Hippocampal formation (tissue), 2 donors: ENCODE data around the gene ARHGEF1.
"Not testable (repeated sequence)": the region's sequence is repeated elsewhere in the genome, so short reads cannot be mapped to it uniquely, and the experiment has no call there.

Experiments used
- DNase-seq, 2 donors: peaks; one replicate each; lab custom pipeline; 2025; lab: John Stamatoyannopoulos, UW

ARHGEF1 gene

GRCh38 chr19:41904118-41904870, 21.3 kb downstream of the ARHGEF1 start:
- DNase-seq = no peak

GRCh38 chr19:41905273-41906002, 22.5 kb downstream of the ARHGEF1 start:
- DNase-seq = no peak

- DNase-seq = no peak
Measured at GRCh38 chr19:41906271-41906670, 23.3 kb downstream of the ARHGEF1 start.

DNA sequence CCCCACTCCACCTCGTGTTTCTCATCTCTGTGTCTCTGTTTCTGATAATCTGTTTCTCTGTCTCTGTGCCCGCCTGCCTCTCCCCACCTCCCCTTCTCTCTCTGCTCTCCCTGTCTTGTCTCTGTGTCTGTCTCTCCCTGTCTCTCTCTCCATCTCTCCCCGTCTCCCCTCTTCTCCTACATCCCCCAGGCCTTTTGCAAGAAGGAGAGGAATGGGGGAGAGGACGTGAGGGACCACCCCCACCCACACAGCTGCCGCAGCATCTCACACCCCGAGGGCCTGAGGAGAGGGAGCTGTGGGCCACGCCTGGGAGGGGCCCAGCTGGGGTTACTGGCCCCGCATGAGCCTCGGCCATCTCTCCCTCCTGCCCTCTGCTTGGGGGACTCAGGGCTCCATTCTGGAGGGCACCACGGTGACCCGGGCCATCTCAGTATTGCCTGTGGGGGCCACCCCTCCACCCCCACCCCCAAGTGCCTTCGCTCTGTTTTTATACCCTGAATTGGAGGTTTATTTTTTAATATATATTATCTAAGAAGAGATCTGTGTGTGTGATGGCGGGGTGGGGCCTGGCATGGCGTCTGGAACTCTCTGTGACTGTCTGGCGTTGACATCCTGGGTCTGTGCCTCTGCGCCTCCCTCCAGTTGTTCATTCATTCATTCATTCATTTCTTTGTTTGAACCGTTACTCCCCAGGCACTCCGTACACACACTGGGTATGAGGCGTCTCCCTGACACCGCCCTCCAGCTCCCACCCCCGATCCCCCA, 24.1 kb downstream of the ARHGEF1 start:
- no peak for DNase-seq

- DNase-seq = no peak
Measured at GRCh38 chr19:41907994-41908615, 25.1 kb downstream of the ARHGEF1 start.

GRCh38 chr19:41908724-41909464, 25.9 kb downstream of the ARHGEF1 start:
- DNase-seq = no peak

DNA sequence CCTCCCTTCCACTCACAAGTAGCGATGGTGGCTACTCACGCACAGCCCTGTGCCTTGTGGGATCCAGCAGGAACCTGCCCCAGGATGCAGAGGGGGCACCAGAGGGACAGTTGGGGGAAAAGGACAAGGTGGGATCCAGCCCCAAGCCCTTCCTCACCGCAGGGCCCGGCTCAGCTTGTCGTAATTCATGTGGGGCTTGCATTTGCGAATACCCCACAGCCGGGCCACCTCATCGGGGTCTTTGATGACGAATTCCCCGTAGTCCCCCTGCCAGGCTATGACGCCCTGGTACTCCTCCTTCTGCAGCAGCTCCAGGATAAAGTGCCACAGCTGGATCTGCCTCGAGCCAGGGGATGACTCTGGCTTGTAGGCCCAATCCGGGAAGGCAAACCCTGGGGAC, 26.7 kb downstream of the ARHGEF1 start:
- no peak for DNase-seq

DNA sequence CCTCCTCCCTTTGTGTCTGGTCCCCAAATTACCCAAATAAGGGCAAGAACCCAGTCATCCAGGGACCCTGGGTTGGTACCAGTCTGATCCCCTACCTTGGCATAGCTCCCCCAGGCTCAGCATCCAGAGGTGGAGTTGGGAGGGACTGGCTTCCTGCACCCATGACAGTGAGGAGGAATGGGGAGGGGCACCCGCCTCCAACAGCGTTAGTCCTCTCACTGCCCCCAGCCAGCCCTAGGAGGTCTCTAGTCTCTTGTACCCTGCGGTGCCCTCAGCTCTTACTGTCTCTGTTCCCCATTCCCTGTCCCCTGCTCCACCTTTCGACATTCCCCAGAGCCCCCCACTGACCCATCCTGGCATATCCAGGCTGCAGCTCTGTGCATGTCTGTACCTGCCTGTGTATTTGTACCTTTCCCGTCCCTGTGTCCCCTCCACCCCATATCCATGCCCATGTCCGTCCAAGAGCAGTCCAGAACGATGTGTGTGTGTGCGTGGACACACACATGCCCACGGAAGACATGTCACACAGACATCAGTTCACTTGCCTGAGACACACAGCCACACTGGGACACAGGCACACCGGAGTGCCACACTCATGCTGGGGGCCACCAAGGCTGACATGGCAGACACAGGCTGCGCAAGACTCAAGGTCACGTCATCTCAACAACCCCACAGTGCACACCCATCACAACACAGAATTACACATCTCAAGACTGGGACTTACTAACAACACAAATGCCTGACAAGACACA, 27.4 kb downstream of the ARHGEF1 start:
- DNase-seq = no peak

- no peak for DNase-seq
Measured at GRCh38 chr19:41910992-41911888, 28.3 kb downstream of the ARHGEF1 start.

GRCh38 chr19:41911889-41912731, 29.1 kb downstream of the ARHGEF1 start:
- DNase-seq = no peak

DNA sequence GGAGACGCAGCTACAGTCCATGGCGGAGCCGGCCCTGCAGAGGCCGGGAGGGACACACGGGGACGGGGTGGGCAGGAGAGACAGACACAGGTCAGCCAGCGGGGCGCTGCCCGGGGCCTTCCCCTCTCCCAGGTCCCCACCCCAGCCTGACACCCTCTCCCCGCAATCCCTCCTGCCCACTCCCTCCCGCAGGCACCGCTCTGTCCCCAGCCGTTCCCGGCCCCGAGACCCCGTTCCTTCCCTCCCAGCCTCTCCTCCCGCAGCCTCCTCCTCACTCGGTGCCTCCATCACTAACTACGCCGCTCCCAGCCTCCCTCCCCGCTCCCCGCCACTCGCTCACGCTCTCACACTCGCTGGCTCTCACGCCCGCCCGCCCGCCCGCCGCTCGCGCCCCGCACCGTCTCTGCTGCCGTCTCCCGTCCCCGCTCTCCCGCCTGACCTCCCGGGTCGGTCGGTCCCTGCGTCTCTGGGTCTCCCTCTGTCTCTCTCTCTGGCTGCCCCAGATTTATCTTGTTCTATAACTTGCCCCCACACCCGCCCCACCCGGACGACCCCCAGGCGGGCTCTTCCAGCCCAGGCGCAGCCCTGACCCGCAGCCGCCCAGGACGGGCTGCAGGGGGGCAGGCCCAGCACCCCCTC, 30.0 kb downstream of the ARHGEF1 start:
- DNase-seq = no peak

DNA sequence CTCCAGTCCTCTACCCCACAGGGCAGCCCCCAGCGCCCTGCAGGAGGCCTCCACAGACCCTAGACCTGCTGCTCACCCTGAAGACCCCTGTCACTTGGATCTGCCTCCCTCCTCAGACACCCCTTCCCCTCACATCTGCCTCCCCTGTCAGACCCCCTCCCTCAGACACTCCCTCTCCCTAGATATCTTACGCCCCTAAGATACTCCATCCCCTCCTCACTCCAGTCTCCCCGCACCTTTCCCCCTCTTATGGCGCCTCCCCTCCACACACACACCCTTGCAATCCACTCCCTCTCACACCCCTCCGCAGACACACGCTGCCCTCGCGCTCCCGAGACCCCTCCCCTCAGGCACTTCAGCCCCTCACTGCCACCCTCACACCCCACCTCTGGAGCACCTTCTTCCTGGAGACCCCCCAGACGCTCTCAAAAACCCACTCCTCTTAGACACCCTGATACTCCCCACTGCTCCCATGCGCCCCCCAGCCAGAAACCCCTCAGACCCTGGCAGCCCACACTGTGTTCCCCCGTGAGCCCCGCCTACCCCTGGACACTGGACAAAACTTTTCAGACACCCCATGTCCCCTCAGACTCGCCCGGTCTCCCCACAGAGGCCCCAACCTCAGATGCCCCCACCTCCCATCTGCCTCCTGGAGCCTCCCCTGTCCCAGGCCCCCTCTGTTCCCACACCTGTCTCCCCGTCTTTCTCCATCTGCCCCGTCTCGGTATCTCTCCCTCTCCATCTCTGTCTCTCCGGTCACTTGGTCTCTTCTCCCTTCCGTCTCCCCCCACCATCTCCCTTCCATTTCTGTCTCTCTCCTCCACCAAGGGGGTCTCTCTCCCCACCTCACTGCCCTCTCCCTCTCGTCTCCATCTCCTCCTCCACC, 30.8 kb downstream of the ARHGEF1 start:
- DNase-seq = no peak

- not testable (repeated sequence) for DNase-seq
Measured at GRCh38 chr19:41914424-41914834, 31.4 kb downstream of the ARHGEF1 start.

- DNase-seq = no peak
Measured at GRCh38 chr19:41915021-41915775, 32.2 kb downstream of the ARHGEF1 start.

DNA sequence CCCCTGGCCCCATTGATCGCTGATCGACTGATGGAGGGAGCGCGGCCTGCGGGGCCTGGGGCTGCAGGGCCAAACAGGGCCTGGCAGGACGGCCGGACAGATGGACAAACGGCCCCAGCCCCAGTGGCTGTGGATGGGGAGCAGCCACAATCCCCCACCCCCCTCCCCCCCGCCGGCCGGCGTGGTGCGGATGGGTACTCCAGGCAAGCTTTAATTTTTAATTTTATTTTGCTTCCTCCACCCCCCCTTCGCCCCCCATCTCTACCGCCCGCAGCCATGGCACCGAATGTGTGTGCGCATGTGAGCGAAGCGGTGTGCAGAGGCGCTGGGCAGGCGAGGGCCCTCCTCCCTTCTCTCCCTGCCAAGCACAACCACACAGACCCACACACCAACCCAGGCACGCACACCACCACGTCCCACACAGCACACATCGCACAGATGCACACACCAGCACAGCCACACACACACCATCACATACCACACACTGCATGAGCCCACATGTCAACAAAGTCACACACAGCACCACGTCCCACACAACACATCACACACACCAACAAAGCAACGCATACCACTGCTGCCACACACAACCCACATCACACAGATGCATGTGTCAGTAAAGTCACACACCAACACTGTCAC, 32.9 kb downstream of the ARHGEF1 start:
- DNase-seq = no peak

DNA sequence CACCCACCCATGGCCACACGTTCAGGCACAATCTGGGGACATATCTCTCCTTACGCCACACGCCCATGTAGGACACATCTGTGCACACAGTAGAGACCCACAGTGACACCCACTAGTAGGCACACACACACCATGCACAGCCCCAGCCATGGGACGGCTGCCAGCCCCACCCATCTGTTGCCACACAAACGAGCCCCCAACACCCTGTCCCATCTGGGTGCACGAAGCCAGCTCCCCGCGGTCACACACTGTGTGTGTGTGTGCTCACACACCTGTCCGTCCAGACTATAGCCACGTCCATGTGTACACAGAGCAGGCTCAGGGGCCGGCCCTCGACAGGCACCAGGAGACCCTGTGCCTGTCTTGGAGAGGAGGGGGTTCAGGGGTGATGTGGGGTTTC, 34.7 kb downstream of the ARHGEF1 start:
- no peak for DNase-seq
